HG03039 (cell line): ENCODE results near the gene BACH2.
"Not testable (repeated sequence)": the region's sequence is repeated elsewhere in the genome, so short reads cannot be mapped to it uniquely, and the experiment has no call there.

Experiments
- ATAC-seq: cut with Tn5 transposase; IDR thresholded peaks from one replicate; pipeline ENCODE4 v1.9.1; 2021; ENCODE audit warnings: mild to moderate bottlenecking, moderate library complexity; ENCODE audit not compliant: unreplicated experiment

The BACH2 gene

DNA sequence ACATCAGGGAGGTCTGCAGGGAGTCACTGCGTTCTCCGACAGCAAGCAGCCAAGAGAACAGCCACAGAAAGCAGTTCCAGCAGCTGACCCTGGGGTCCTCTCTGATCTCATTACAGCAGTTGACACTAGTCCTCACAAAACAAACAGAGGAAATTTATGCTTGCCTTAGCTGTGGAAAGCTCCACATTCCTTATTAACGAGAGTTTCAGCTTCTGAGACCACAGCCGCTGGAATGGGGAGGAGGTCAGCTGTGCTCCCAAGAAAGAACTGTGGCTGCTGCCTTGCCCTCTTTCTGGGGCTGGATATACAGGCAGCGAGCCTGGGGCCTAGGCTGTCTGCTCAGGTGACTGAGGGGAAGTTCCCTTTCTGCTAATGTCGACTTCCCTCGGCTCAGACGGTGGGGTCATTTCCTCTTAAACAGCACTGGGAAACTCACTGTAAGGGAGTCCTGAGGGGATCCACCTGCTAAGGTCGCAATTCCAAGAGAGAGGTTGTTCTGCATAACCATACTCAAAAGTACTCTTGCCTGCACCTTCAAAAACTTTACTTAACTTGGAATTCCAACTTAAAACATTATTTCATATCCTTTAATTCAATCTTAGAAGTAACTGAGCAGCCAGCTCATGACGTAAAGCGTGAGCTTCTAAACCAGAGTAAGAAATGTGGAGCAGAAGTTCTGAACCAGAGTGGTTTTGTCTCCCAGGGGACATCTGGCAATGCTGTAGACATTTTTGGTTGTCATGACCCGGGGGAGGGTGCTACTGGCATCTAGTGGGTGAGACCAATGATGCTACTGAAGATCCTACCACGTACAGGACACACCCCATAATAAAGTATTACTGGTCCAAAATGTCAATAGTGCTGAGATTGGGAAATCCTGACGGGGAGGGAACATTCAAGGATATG lies 80.3 kb downstream of the BACH2 start:
- ATAC-seq = no peak

DNA sequence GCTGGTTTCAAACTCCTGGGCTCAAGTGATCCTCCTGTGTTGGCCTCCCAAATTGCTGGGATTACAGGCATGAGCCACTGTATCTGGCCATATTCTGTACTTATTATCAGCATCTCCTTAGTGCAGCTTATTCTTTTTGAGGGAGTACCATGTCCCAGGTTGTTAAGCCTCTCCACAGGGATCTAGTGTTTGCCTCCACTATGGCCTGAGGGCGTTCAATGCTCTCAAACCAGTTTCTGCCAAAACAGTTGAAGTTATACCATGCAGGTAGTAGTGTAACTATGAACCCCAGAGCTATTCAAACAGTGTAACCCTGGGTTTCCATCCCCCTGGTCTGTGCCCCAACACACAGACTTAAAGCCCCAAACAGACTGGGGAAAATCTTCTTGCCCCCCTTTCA lies 81.7 kb downstream of the BACH2 start:
- no peak for ATAC-seq

DNA sequence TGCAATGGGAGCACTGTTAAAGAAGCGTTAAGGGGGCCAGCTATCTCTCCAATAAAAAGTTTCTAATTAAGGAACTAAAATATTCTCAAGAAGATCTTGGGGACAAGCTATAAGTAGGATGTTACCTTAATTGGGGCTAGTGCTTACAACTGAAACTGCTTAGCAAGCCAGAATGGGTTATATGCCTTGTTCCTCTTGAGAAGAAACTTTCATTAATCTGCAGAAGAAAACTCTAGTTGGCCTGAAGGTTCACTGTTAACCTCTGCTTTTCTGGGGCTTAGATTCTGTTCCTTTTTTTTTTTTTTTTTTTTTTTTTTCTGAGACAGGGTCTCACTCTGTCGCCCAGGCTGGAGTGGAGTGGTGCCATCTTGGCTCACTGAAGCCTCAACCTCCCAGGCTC lies 82.2 kb downstream of the BACH2 start:
- ATAC-seq = no peak

DNA sequence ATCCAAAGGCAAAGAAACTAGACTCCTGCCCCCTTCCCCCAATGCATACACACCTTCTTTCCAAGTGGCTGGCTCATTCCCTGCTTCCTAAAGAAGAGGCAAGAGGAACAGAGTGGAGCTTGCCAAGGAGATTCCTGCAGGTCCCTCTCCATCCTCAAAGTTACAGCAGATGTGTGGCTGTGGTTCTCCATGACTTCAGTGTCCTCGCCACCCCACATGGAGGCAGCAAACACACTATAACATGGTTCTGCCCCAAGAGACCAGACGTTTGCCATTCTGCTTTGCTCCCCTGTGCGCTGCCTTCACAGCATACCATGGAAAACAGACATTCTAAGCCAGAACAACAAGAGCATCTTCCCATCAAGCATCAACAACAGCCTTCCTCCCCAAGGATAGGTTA lies 84.4 kb downstream of the BACH2 start:
- no peak for ATAC-seq

DNA sequence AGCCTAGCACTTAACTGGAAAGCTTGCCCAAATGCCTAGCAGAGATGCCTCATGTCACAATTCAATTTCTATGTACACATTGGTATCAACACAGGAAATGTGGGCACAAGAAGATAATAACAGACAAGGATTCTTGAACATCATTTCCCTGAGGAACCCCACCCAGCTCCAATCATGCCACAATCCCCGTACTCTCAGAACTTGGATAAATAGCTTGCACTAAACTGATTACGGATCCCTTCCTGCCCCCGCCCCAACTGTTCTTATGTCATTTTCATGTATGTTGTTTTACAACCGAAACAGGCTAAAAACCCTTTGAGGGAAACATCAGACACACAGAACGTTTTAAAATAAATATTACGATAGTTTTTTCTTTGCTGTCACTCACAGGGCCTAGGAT lies 87.1 kb downstream of the BACH2 start:
- ATAC-seq = no peak

DNA sequence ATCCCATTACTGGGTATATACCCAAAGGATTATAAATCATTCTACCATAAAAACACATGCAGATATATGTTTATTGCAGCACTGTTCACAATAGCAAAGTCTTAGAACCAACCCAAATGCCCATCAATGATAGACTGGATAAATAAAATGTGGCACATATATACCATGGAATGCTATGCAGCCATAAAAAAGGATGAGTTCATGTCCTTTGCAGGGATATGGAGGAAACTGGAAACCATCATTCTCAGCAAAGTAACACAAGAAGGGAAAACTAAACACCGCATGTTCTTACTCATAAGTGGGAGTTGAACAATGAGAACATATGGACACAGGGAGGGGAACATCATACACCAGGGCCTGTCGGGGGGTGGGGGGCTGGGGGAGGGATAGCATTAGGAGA lies 88.0 kb downstream of the BACH2 start:
- ATAC-seq = not testable (repeated sequence)

DNA sequence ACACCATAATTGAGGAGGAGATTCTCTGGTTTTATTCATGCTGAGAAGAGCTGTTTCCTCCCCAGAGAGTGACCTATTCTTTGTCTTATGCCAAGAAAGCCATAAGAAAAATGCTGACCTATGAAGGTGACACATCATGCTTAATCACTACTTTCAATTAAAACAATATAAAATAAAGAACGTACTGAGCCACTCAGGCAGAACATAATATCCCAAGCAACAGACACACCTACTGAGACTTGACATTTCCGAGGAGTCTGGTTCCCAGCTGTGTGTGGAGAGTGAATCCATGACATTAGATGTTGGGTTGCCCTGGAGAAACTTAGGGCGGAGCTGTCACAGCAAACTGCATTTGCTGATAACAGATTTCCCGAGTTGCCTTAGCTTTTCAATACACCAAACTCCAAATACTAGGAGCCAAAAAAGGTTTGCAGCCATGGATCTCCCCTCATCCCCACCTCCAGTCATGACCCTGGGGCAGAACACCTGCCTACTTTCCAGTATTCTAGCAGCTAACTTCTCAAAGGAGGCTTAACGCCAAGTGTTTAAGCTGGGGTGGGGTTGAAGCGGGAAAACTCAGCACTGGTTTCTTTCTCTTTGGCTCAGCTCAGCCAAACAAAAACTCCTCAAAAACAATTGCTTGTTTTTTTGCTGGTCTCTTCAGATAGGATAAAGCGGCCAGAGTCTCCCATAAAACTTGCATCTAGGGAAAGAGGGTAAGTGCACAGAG lies 92.2 kb downstream of the BACH2 start:
- ATAC-seq = no peak

DNA sequence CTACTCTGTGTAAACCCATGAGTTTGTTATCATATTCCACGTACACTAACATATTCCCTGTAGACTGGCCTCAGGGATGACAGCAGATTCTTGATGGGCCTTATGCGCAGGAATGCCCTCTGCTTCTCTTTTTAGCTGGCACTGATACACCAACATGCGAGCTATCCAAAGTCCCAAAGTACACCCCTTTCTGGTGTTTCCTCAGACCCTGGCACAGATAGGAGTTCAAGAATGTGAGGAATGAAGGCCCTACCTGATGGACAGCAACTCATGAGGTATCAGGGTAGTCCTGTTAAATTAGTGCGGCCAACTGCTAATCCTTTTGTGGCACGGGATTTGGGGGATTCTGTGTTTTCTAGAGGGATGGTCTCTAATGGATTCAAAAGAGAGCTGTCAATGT lies 93.0 kb downstream of the BACH2 start:
- no peak for ATAC-seq

DNA sequence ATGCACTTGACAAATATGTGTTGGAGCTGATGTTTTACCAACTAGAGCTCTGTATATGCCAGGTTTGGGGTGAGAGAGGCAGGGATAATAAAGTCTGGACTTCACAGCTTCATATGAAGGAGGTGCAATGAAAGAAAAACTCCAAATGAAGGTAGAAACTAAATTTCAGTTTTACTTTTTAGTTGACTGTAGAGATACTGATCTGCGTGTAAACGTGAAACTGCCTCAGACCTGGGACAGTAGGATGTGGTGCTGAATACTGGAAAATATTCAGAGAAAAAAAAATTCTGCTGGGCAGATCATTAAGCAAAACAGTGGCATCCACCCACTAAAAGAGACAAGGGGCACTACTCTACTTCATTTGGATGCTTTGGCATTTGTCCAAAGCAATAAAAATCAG lies 94.5 kb downstream of the BACH2 start:
- no peak for ATAC-seq

DNA sequence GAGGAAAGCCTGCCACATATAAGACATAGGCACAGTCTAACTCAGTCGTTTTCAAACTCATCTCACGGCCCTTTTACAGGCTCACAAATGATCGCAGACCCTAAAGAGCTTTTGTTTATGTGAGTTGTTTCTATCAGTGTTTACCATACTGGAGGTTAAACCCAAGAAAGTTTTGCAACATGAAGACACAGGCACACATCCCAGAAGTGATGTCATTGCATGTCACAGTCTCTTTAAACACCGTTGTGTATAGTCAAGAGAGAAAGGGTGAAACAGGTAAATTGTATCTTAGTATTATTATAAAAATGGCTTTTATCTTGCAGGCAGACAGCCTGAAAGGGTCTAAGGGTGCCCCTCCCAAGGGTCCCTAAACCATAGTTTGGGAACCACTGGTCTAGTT lies 96.7 kb downstream of the BACH2 start:
- ATAC-seq = no peak

DNA sequence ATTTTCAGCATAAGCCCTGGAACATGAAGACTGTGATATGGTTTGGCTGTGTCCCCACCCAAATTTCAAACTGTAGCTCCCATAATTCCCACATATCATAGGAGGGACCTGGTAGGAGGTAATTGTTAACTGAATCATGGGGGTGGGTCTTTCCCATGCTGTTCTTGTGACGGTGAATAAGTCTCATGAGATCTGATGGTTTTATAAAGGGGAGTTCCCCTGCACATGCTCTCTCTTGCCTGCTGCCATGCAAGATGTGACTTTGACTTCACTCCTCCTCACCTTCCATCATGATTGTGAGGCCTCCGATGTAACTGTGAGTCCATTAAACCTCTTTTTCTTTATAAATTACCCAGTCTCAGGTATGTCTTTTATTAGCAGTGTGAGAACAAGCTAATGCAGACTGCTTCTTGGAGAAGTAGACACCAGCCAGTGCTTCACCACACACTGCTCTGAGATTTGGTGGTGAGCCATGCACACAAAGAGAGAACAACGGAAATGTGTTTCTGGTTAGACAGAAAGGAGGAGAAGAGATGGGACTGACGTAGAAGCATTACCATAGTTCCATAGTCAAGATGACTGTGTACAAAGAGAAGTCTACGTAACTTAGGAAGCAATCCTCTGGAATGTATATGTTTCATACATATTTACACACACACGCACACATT lies 97.8 kb downstream of the BACH2 start:
- no peak for ATAC-seq

DNA sequence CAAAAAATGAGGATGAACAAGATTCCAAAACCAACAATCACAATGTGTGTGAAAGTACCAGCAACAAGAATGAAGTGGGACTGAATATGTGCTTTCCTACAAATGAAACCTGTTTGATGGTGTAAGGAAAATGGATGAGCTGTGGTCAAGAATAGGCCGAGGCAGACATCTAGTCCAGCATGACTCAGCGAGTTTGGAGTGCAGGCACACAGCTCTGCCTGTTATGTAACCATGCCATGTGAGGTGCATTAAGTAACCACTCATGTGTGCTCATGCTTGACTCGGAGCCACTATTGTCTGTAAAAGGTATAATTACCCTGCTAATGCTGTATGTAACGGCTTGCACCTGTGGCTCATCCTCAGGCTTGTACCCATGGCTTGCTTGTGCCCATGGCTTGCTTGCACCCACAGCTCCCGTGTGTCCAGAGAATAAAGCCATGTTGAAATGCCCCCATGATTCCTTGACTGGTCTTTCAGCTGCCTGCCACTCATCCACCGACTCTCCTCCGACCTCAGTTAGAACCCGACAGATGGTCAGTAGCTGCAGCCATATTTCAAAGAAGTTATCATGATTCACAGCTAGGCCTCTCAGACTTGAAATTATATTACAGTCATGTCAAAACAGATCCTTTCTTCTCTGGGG lies 98.7 kb downstream of the BACH2 start:
- no peak for ATAC-seq

DNA sequence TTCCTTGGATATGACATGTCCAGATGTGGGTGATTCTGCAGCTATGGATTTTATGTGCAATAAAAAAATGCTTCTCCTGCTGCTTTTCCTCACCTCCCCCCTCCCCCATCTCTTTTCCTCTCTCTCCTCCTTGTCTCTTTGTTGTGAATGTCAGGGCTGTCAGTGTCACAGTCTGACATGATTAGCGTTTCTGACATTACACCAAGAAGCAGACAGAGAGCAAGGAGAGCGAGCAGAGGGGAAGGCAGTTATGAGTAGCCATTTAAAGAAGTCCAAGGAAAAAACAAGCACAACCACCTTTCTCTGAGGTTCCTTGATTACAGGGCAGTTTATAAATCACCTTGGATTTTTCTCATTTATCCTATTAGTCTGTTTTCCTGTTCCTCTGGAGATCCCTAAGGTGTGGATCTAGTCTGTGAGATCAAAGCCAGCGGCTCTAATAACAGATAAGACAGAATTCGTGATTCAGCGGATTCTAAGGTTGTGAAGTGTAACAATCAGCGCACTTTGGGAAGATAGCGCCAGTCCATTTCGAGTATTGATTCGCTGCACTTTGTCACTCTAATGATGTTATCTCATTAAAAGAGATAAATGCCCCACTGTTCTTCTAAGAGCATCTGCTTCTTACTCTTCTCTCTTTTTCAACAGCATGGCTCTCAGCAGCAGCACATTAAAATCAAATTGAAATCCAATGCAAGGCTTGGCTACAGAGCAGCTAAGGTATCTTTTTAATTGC lies 101.4 kb downstream of the BACH2 start:
- no peak for ATAC-seq

DNA sequence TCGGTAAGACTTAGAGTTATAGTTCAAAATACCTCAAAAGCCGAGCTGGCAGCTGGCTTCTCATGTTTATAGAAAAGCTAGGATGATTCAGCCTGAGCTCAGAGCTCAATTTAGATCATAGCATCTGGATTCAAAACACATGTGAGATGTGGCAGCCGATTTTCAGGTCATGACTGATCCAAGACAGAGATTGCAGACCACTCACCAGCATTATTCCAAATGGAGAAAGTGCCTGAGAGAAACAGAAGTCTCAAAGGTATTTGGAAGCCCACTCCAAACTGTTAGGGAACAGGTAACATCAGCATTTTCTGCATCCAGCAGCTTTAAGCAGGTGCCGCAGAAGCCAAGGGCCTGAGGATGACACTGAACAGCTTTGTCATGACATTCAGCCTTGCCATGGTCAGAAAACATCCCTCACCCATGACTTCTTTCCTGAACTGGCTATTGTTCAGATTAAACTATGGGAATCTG lies 102.2 kb downstream of the BACH2 start:
- no peak for ATAC-seq

DNA sequence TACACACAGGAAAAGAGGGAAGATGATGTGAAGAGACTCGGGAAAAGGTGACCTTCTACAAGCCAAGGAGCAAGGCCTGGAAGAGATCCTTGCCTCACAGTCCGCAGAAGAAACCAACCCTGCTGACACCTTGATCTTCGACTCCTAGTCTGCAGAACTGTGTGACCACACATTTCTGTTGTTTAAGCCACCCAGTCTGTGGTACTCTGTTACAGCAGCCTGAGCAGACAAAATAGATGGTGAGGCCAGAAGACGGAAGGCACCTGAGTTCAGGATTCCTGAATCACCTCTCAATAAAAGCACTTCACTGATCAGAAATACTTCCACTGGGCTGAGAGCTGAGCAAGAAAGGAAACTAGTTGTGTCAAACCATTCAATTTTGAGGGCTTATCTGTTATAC lies 103.3 kb downstream of the BACH2 start:
- no peak for ATAC-seq

DNA sequence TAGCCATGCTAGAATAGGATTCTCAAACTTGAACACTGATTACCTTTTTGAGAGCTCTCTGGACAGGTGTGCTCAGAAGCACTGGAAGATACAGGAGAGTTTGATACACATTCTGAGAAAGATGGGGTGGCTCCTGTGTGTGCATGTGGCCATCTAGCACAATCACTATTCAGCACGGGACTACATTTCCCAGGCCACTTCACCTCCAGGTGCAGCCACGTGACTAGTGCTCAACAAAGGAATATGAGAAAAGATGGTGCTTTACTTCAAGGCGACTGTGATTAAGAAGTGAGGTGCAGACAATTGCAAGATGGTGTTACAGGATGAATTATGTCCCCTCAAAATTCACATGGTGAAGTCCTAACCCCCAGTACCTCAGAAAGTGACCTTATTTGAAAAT lies 103.8 kb downstream of the BACH2 start:
- ATAC-seq = no peak

DNA sequence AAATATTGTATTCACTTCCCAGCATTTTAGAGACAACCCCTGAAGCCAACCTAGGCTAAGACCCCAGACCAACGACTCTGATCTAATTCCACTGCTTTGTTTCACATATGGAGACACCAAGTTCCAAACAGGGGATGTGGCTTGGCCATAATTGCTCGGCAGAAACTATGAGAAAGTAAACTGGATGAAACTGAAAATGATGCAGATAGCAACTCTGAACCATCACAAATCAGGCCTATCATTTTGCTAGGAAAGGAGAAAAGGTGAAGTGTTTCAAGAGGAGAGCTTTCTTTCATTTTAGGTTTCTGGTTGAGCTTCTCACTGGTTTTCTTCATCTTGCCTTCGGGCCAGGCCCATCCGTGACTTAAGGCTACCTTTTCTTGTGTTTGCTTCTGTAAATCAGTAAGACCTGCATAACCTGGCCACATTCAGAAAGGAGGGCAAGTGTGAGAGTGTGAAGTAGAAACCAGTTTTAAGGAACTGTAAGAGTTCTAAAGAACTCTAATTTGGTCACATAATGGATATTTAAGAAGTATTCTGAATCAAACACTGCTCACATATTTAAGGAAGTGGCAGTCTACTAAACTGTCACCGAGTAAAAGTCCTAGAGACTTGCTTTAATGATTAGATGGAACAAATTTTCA lies 105.8 kb downstream of the BACH2 start:
- ATAC-seq = no peak

DNA sequence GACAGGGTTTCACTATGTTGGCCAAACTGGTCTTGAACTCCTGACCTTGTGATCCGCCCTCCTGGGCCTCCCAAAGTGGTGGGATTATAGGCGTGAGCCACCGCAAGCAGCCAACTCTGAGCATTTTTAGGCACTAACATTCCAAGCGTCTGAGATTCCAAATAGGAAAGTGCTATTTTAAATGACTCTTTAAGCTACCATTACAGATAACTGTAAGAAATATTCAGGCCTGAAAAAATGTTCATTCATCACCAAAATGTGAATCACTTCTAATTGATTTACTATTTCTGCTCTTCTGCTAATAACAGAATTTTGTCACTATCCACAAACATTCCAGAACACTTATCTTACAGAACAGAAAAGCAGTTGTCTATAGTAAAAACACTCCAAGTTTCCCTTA lies 106.5 kb downstream of the BACH2 start:
- no peak for ATAC-seq

DNA sequence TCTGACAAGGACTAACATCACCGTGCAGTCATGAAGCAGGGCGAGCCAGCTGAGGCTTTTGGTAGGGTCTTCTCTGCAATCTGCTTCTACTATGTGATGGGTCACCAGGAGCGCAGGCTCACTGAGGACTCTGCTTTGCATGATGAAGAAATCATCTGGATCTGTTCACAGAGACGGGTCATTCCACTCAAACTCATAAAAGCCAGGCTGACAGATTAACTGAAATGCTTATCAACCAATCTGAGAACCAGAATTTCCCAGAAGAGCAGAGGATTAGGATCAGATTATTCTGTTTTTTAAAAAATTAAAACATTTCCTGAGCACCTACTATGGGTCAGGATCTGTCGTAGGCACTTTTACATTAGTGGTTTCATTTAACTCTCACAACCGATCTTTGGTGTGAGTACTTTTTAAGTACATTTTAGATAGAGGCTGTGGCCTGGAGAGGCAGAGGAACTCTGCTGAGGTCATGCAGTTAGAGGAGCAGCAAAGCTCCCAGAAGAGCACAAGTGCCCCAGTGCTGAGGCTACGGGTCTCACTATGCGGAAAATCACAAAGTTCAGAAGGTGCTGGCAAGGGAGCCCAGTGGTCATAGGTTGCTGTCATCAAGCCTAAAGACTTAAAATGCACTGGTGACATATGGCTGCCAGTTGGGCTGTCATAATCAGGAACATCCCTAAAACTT lies 109.1 kb downstream of the BACH2 start:
- no peak for ATAC-seq
